HEK293T (cell line): ENCODE results near the gene N4BP2L2.

ENCODE experiments used
- CTCF ChIA-PET: fragments of 350-600 bp; formaldehyde crosslinking; extraction: SDS; loops from one replicate; lab custom pipeline; 2021; ENCODE audit warnings: antibody characterized with exemption, inconsistent platforms; lab: Yijun Ruan, JAX
- POLR2A ChIA-PET: fragments of 350-600 bp; formaldehyde crosslinking; extraction: SDS; loops from one replicate; lab custom pipeline; 2020; ENCODE audit warnings: antibody characterized with exemption, inconsistent platforms; lab: Yijun Ruan, JAX
- DNase-seq: peaks from one replicate; pipeline ENCODE4 v3.0.0; 2012; ENCODE audit warnings: mixed read lengths; ENCODE audit errors: extremely low spot score
- ARNT ChIP-seq: fragments of 450-650 bp; IDR thresholded peaks from 2 replicates; pipeline ENCODE4 v1.6.1; 2017; ENCODE audit warnings: mild to moderate bottlenecking
- BHLHE40 ChIP-seq: fragments of 450-650 bp; IDR thresholded peaks from 2 replicates; pipeline ENCODE4 v1.6.1; 2016; ENCODE audit warnings: mild to moderate bottlenecking, moderate library complexity, borderline replicate concordance
- CTBP1 ChIP-seq: fragments of 450-650 bp; IDR thresholded peaks from 2 replicates; pipeline ENCODE4 v1.6.1; 2016; ENCODE audit warnings: borderline replicate concordance
- ELF4 ChIP-seq: fragments of 450-650 bp; IDR thresholded peaks from 2 replicates; pipeline ENCODE4 v1.6.1; 2017; ENCODE audit warnings: antibody characterized with exemption
- FOXA1 ChIP-seq: fragments of 450-650 bp; IDR thresholded peaks from 2 replicates; pipeline ENCODE4 v1.6.1; 2016; ENCODE audit warnings: mild to moderate bottlenecking
- FOXK2 ChIP-seq: fragments of 450-650 bp; IDR thresholded peaks from 2 replicates; pipeline ENCODE4 v1.6.1; 2016; ENCODE audit warnings: mild to moderate bottlenecking
- FOXM1 ChIP-seq: fragments of 450-650 bp; IDR thresholded peaks from 2 replicates; pipeline ENCODE4 v1.6.1; 2017; ENCODE audit warnings: mild to moderate bottlenecking, borderline replicate concordance
- HDGF ChIP-seq: fragments of 450-650 bp; IDR thresholded peaks from 2 replicates; pipeline ENCODE4 v1.6.1; 2017; ENCODE audit warnings: antibody characterized with exemption, borderline replicate concordance
- L3MBTL2 ChIP-seq: fragments of 450-650 bp; conservative IDR thresholded peaks from 2 replicates; pipeline ENCODE4 v1.6.1; 2016; ENCODE audit warnings: mild to moderate bottlenecking
- LEF1 ChIP-seq: fragments of 450-650 bp; IDR thresholded peaks from 2 replicates; pipeline ENCODE4 v1.6.1; 2017; ENCODE audit warnings: mild to moderate bottlenecking, borderline replicate concordance
- NFRKB ChIP-seq: fragments of 450-650 bp; IDR thresholded peaks from 2 replicates; pipeline ENCODE4 v1.6.1; 2016; ENCODE audit warnings: mild to moderate bottlenecking, moderate library complexity
- PKNOX1 ChIP-seq: fragments of 450-650 bp; IDR thresholded peaks from 2 replicates; pipeline ENCODE4 v1.6.1; 2016
- SP1 ChIP-seq: fragments of 450-650 bp; IDR thresholded peaks from 2 replicates; pipeline ENCODE4 v1.6.1; 2017
- SUZ12 ChIP-seq: fragments of 450-650 bp; IDR thresholded peaks from 2 replicates; pipeline ENCODE4 v1.6.1; 2016; ENCODE audit warnings: mild to moderate bottlenecking
- TARDBP ChIP-seq: fragments of 450-650 bp; IDR thresholded peaks from 2 replicates; pipeline ENCODE4 v1.6.1; 2016
- ZNF384 ChIP-seq: fragments of 450-650 bp; IDR thresholded peaks from 2 replicates; pipeline ENCODE4 v1.6.1; 2016

The N4BP2L2 gene

DNA sequence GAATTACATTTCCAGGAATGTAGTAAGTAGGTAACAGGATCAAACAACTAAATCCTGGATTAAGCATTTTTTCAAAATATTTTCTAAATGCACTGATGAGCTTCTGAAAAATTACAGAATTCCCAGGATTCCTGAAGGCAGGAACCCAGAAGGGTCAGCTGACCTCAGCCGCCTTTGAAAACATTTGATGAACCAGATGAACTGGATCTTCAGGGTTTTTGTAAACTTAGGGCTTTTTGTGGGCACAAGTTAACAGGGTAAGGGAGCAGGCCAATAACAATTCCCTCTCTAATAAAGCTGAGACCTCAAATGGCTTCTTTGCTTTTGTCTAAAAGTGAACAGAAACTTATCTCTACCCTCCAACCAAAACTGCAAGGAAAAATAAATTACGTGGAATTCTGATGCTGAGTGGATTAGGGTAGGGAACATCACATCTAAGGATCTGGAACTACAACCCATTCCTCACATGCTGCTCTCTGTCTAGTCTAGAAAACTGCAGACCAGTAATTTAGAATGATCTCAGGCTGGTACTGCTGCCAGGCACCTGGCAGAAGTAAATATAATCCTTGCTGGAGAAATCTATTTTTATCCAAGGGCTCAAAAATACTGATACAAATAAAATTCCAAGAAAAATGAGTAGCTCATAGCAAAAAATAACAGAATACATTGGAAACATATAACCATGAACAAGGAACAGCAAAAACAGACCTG lies 62.4 kb downstream of the N4BP2L2 start:
- DNase-seq: no peak
- ChIA-PET POLR2A (no interaction called here), CTCF (interaction anchor here (0.6 kb wide), 1 partner anchor 454 kb away, joined by 3 read pairs; no protein-coding TSS in a partner anchor)
- TF ChIP-seq SP1 (no peak), BHLHE40 (no peak), SUZ12 (no peak), CTBP1 (no peak), ARNT (no peak), PKNOX1 (no peak)

- DNase-seq: no peak
- ChIA-PET CTCF (no interaction called here), POLR2A (no interaction called here)
- TF ChIP-seq PKNOX1: no peak
- no peak for TF ChIP-seq BHLHE40
- no peak for TF ChIP-seq NFRKB
- no peak for TF ChIP-seq ELF4
Observed at GRCh38 chr13:32474999-32475792, 63.4 kb downstream of the N4BP2L2 start.

DNA sequence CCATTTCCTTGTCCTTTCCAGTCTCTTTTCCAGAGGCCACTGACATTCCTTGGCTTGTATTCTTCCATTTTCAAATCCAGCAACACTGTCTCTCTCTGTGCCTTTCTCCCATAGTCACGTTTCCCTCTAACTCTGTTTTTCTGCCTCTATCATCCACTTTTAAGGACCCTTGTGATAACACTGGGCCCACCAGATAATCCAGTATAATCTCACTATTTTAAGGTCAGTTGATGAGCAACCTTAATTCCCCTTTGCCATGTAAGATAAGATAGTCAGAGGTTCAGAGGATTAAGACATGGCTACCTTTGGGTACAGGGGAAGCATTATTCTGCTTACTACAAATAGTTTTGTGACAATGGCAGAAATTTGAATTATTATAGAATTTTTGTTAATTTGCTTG lies 64.9 kb downstream of the N4BP2L2 start:
- ChIA-PET POLR2A (no interaction called here), CTCF (no interaction called here)
- no peak for TF ChIP-seq NFRKB
- TF ChIP-seq HDGF: no peak
- no peak for TF ChIP-seq CTBP1
- TF ChIP-seq LEF1: no peak
- TF ChIP-seq TARDBP: no peak
- no peak for TF ChIP-seq BHLHE40
- TF ChIP-seq PKNOX1: no peak
- no peak for DNase-seq

DNA sequence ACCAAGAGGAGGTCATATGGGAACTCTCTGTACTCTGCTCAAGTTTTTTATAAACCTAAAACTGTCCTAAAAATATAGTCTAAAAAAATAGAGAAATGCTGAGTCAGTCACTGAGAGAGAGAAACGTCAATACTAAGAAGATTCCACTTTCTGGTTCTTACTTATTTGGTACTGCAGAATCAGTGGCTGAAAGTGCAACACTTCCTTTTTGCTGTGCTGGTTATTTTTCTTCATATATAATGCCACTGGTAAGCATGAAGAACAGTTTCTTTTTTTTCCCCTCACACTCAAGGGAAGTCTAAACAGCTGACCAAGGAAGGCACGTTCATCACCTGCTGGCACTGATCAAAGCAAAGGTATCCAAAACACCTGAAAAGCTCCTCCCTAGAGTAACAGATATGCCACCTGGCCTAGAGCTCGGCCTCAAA lies 66.4 kb downstream of the N4BP2L2 start:
- no peak for TF ChIP-seq SP1
- TF ChIP-seq L3MBTL2: no peak
- TF ChIP-seq TARDBP: no peak
- no peak for TF ChIP-seq SUZ12
- no peak for TF ChIP-seq FOXM1
- no peak for TF ChIP-seq PKNOX1
- TF ChIP-seq ZNF384: no peak
- no peak for TF ChIP-seq FOXA1
- TF ChIP-seq ELF4: no peak
- TF ChIP-seq LEF1: no peak
- no peak for TF ChIP-seq CTBP1
- TF ChIP-seq BHLHE40: no peak
- no peak for TF ChIP-seq FOXK2
- TF ChIP-seq ARNT: no peak
- no peak for TF ChIP-seq HDGF
- no peak for TF ChIP-seq NFRKB
- DNase-seq: no peak
- ChIA-PET POLR2A (no interaction called here), CTCF (no interaction called here)

DNA sequence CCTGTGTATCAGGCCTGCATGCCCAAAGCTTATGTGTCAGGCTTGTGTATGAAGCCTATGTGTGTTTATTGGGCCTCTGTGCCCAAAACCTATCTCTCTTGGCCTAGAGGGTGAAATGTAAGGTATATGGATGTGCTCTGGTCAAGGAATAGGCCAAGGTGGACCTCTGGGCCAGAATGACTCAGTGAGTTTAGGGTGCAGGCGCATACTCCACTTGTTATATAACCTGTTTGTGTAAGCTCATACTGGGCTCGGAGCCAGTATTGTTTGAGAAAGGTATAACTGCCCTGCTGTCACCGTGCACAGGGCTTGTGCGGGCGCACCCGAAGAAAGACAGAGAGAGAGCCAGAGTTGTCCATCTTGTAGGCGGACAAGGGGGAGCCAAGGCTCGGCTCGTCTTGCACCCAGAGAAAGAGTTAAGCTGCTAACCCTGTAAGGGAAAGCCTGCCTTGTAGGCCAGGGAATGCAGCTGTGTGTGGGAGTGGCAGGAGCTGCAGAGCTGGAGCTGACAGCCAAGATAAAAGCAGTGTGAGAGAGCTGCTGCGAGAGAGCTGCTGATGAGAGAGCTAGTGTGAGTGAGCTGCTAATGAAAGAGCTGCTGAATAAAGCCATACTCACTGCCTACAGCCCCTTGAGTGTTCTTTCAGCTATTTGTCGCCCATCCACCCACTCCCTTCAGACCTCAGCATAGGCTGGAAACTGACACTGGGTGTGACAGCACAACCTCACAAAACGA lies 67.2 kb downstream of the N4BP2L2 start:
- DNase-seq: no peak
- TF ChIP-seq HDGF (no peak), L3MBTL2 (no peak), BHLHE40 (no peak), FOXM1 (no peak), CTBP1 (no peak), ZNF384 (no peak), FOXA1 (no peak), SUZ12 (no peak)
- ChIA-PET POLR2A (no interaction called here), CTCF (no interaction called here)
